ENCODE measurements around the gene NUP214. TPM values are rescaled to one million over a fixed set of nuclear protein-coding genes. Genes with fewer than 3 reads are reported as not detected.

NUP214 gene
- total RNA-seq, 1 experiment from 2014 or later, result 35.5 TPM

DNA sequence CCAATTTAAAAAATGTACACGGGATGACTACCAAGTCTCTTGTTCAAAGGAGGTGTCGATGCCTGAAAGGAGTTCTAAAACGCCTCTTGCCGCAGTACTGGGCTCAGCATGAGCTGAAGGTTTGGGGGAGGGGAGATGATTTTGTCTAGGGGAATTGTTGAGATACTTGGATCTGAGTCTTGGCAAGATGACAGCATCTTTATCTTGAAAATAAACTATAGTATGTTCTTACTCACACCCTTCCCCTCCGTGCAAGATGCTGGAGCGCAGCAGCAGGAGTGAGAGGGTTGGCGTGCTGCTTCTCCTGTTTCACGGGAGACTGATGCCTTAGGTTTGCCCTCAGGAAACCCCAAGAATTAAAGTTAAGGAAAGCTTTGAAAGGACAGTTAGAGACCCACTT is 103.6 kb downstream of the NUP214 start:
- no peak for ATAC-seq
- Histone ChIP-seq H3K4me1 (ENCODE audit: control insufficient read depth in 1 of 2, insufficient read depth in 2 of 2, low read length in 2 of 2) (no peaks in the 10 kb centered on the region), H3K9me3 (ENCODE audit: control insufficient read depth in 1 of 2, insufficient read depth in 1 of 2, low read depth in 1 of 2, low read length in 2 of 2) (no peaks in the 10 kb centered on the region), H3K79me2 (ENCODE audit: insufficient read depth, low read length) (no peaks in the 10 kb centered on the region), H4K20me1 (ENCODE audit: insufficient read depth) (no peaks in the 10 kb centered on the region), H3K4me2 (ENCODE audit: low read length) (no peak overlapping the region), H2AFZ (ENCODE audit: low read depth, low read length, poor library complexity, severe bottlenecking) (no peak overlapping the region), H3K36me3 (ENCODE audit: control insufficient read depth in 1 of 2, insufficient read depth in 2 of 2, low read length in 2 of 2) (peaks cover 28 to 41% of the 10 kb centered on the region in 2 experiments), H3K4me3 (replicated peaks in 1 of 2; ENCODE audit: low read depth in 1 of 2, low read length in 2 of 2) (no peak overlapping the region), H3K27me3 (ENCODE audit: insufficient read depth, low read length) (no peaks in the 10 kb centered on the region), H3K9ac (ENCODE audit: low read length) (no peak overlapping the region), H3K9me2 (ENCODE audit: insufficient read depth) (no peaks in the 10 kb centered on the region), H3K27ac (ENCODE audit: low read depth, low read length) (no peak overlapping the region)
- intact Hi-C loops (cut with micrococcal nuclease), result no loop called here
- no TSS peak for BruUV-seq (replicated peaks)
- TF ChIP-seq, protein P1, sequence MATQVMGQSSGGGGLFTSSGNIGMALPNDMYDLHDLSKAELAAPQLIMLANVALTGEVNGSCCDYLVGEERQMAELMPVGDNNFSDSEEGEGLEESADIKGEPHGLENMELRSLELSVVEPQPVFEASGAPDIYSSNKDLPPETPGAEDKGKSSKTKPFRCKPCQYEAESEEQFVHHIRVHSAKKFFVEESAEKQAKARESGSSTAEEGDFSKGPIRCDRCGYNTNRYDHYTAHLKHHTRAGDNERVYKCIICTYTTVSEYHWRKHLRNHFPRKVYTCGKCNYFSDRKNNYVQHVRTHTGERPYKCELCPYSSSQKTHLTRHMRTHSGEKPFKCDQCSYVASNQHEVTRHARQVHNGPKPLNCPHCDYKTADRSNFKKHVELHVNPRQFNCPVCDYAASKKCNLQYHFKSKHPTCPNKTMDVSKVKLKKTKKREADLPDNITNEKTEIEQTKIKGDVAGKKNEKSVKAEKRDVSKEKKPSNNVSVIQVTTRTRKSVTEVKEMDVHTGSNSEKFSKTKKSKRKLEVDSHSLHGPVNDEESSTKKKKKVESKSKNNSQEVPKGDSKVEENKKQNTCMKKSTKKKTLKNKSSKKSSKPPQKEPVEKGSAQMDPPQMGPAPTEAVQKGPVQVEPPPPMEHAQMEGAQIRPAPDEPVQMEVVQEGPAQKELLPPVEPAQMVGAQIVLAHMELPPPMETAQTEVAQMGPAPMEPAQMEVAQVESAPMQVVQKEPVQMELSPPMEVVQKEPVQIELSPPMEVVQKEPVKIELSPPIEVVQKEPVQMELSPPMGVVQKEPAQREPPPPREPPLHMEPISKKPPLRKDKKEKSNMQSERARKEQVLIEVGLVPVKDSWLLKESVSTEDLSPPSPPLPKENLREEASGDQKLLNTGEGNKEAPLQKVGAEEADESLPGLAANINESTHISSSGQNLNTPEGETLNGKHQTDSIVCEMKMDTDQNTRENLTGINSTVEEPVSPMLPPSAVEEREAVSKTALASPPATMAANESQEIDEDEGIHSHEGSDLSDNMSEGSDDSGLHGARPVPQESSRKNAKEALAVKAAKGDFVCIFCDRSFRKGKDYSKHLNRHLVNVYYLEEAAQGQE (IDR thresholded peaks at IDR 0.05; ENCODE audit: low read depth), result no peak
- no peak for TF ChIP-seq FOSL1 (IDR thresholded peaks at IDR 0.05; ENCODE audit: low read depth)
- TF ChIP-seq ZBTB33 (IDR thresholded peaks at IDR 0.05; ENCODE audit: extremely low read depth, insufficient replicate concordance, low read length), result no peak
- no peak for DNase-seq (ENCODE audit: low read depth, low spot score)
- ChIA-PET RAD21 (ENCODE audit: low non-redundant PET in 1 of 2, low total read pairs in 2 of 2, uncharacterized antibody in 2 of 2, unreplicated experiment in 2 of 2) (no interaction called here), CTCF (no interaction called here), POLR2A (interaction anchor here (0.6 kb wide), 1 partner anchor 13 kb away, joined by 4 read pairs; no protein-coding TSS in a partner anchor)
